ENCODE data around the gene C2.

DNA sequence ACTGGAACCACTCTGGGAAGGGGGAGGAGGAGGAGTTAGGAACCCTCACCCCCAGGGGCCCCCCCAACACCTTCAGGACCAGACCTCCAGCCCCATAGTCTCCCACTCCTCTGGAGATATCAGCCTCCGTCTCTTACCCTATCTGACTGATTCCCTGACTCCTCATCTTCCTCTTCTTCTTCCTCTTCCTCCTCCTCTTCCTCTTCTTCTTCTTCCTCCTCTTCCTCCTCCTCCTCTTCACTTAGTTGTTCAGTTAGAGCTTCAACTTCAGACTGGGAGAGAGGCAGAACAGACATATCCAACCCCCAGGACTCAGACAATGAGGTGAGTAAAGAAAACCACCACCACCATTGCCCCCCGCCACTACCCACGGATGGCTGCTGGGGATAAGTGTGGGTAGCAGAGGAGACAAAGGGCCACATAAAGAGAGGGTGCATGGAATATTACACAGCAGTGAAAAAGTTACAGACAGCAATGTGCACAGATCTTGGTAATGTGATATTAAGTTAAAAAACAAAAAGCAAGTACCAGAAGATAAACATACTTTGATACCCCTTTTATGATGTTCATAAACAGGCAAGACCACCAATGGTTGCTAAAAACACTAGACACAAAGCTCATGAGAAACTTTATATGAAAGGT, 38.1 kb upstream of the C2 start:
- TF ChIP-seq ARNTL (CRISPR knock-in tag; IDR thresholded peaks at IDR 0.05; ENCODE audit: borderline replicate concordance, low read depth) = no peak
- TF ChIP-seq, protein P1, sequence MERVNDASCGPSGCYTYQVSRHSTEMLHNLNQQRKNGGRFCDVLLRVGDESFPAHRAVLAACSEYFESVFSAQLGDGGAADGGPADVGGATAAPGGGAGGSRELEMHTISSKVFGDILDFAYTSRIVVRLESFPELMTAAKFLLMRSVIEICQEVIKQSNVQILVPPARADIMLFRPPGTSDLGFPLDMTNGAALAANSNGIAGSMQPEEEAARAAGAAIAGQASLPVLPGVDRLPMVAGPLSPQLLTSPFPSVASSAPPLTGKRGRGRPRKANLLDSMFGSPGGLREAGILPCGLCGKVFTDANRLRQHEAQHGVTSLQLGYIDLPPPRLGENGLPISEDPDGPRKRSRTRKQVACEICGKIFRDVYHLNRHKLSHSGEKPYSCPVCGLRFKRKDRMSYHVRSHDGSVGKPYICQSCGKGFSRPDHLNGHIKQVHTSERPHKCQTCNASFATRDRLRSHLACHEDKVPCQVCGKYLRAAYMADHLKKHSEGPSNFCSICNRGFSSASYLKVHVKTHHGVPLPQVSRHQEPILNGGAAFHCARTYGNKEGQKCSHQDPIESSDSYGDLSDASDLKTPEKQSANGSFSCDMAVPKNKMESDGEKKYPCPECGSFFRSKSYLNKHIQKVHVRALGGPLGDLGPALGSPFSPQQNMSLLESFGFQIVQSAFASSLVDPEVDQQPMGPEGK (CRISPR knock-in tag; IDR thresholded peaks at IDR 0.05; ENCODE audit: borderline replicate concordance) = no peak
- TF ChIP-seq ZFP30 (CRISPR knock-in tag; IDR thresholded peaks at IDR 0.05) = no peak
- no peak for TF ChIP-seq RARB (CRISPR knock-in tag; IDR thresholded peaks at IDR 0.05)
- TF ChIP-seq POU6F1 (CRISPR knock-in tag; IDR thresholded peaks at IDR 0.05; ENCODE audit: borderline replicate concordance, low read depth) = no peak
- no peak for TF ChIP-seq TOX (CRISPR knock-in tag; IDR thresholded peaks at IDR 0.05; ENCODE audit: borderline replicate concordance)
- no peak for TF ChIP-seq ESRRG (CRISPR knock-in tag; IDR thresholded peaks at IDR 0.05)

Data from SK-N-SH treated with all-trans-retinoic acid at 6 μM for 48 hours (cell line).